ENCODE measurements around the gene ENO1. TPM values are rescaled to one million over a fixed set of nuclear protein-coding genes. Genes with fewer than 3 reads are reported as not detected.

ENO1 gene
- total RNA-seq, 2 donors from 2014 or later: 1,263 to 1,351 TPM

DNA sequence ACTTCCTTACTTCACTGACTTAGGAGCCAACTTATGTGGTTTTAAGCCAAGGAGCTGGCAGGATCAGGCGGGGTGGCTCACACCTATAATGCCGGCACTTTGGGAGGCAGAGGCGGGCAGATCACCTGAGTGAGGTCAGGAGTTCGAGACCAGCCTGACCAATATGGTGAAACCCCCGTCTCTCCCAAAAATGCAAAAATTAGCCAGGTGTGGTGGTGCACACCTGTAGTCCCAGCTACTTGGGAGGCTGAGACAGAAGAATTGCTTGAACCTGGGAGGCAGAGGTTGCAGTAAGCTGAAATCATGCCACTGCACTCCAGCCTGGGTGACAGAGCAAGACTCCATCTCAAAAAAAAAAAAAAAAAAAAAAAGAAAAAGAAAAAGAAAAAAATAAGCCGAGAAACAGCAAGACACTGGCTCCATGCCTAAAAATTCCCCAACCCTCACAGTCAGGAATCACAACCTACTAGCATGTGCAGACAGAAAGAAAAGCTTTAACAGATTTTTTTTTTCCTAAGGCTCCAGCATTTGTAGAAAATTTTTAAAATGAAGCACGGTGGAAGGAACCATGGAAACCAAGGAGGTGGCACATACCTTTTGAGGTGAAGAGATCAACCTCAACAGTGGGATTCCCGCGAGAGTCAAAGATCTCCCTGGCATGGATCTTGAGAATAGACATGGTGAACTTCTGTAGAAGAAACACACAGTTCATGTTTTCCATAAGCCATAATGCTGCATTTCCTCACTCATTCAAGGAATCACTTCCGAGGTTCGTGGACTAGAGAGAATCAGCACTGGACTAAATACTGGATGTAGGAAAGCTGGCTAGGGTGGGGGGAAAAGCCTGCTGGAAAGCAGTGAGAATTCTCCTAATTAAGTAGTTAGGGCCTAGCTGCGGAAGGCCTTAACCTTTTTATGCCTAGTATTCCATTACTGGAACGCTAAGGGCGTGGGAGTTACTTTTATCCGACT lies 4.0 kb downstream of the ENO1 start:
- Mint-ChIP-seq H3K4me1 (peaks cover 57% of the 10 kb centered on the region), H3K36me3 (ENCODE audit: low read depth) (peaks cover 79% of the 10 kb centered on the region)
- H3K36me3 ChIP-seq (ENCODE audit: control insufficient read depth, insufficient read depth, low read length): peaks cover 78% of the 10 kb centered on the region

DNA sequence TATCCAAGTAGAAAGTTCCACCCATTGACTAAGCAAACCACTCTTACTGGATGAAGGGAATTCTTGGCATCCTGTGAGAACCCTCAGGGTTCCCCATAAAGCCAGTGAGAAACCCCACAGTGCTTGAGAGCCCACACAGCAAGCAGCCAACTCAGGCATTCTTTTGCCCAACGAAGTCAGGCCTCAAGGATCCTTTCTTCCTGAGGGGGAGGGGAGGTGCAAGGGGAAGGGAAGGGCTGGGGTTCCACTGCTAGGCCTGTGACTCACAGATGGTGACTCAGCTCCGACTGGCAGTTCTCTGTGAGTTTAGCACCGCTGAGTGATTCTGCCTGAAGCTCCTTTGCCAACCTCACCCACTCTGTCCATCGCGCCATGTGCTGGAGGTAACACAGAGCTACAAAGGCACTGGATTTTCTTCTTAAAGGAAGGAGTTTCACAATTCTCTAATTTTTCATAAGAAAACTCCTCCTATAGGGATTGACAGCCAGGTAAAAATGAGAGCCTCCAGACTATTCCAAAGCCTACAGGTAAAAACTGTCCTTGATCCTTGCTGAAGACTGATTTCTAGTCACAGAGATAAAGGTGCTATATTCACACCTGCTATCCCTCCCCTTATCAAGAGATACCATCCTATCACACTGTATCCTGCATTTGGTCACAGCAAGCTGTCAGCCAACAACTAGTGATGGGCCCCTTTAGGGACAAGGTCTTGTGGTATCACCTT lies 4.8 kb downstream of the ENO1 start:
- no peaks in the 10 kb centered on the region for H3K27me3 ChIP-seq (ENCODE audit: control insufficient read depth, insufficient read depth, low read length, poor library complexity, severe bottlenecking)
- DNase-seq: peak; percentile 95
- H3K9ac ChIP-seq (ENCODE audit: extremely low read depth, low read length, poor library complexity, severe bottlenecking): peak overlapping the region; percentile 42
- WGBS, 2 experiments (ENCODE audit: insufficient coverage in 1 of 2, insufficient read length in 1 of 2): 38 to 53% methylated on average over 4 to 5 of the region's 5 CpGs
- H3K4me1 ChIP-seq (ENCODE audit: control insufficient read depth, insufficient read depth, low read length): peaks cover 34% of the 10 kb centered on the region
- Mint-ChIP-seq H3K9me3 (no peaks in the 10 kb centered on the region), H3K4me1 (peaks cover 58% of the 10 kb centered on the region), H3K27ac (peak overlapping the region; percentile 84), H3K27me3 (ENCODE audit: insufficient read depth) (no peaks in the 10 kb centered on the region), H3K4me3 (peak overlapping the region; percentile 37), H3K36me3 (ENCODE audit: low read depth) (peaks cover 87% of the 10 kb centered on the region)
- no peak for TF ChIP-seq CTCF (conservative IDR thresholded peaks at IDR 0.05)
- peaks cover 87% of the 10 kb centered on the region for H3K36me3 ChIP-seq (ENCODE audit: control insufficient read depth, insufficient read depth, low read length)
- peak overlapping the region; percentile 40 for H3K27ac ChIP-seq (ENCODE audit: low read depth, low read length)
- H3K9me3 ChIP-seq (ENCODE audit: control insufficient read depth, low read length): no peaks in the 10 kb centered on the region
- H3K4me3 ChIP-seq (ENCODE audit: low read length): peak overlapping the region; percentile 95

More for the DNA sequence above, 4.0 kb downstream of the ENO1 start:
- H3K27me3 Mint-ChIP-seq (ENCODE audit: insufficient read depth): no peaks in the 10 kb centered on the region
- no peak for TF ChIP-seq CTCF (conservative IDR thresholded peaks at IDR 0.05)
- peaks cover 37% of the 10 kb centered on the region for H3K4me1 ChIP-seq (ENCODE audit: control insufficient read depth, insufficient read depth, low read length)
- no peaks in the 10 kb centered on the region for H3K27me3 ChIP-seq (ENCODE audit: control insufficient read depth, insufficient read depth, low read length, poor library complexity, severe bottlenecking)
- H3K27ac Mint-ChIP-seq: peak overlapping the region; percentile 86
- no peak for DNase-seq
- no peaks in the 10 kb centered on the region for H3K9me3 ChIP-seq (ENCODE audit: control insufficient read depth, low read length)
- no peaks in the 10 kb centered on the region for H3K9me3 Mint-ChIP-seq
- H3K27ac ChIP-seq (ENCODE audit: low read depth, low read length): peak overlapping the region; percentile 40
- 88 to 92% methylated on average over 11 to 14 of the region's 15 CpGs for WGBS, 2 experiments (ENCODE audit: insufficient coverage in 1 of 2, insufficient read length in 1 of 2)
- H3K4me3 ChIP-seq (ENCODE audit: low read length): peak overlapping the region; percentile 95
- peak overlapping the region; percentile 95 for H3K4me3 Mint-ChIP-seq
- H3K9ac ChIP-seq (ENCODE audit: extremely low read depth, low read length, poor library complexity, severe bottlenecking): peak overlapping the region; percentile 95

DNA sequence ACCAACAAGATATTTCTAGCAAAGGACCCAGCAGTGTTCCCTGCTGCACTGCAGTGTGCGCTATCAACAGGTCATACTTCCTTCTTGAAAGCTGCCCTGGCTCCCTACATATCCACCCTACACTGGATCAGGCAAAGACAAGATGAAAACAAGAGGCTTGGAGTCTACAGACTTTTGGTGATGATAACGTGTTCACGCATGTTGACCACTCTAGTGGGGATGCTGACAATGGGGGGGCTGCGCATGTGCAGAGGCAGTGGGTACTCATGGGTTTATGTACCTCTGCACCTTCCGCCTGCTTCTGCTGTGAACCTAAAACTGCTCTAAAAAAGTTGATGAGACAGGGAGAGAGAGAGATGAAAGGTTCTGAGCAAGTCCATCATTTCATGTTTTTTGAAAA lies 5.5 kb downstream of the ENO1 start:
- Mint-ChIP-seq H3K36me3 (ENCODE audit: low read depth) (peaks cover 89% of the 10 kb centered on the region), H3K27me3 (ENCODE audit: insufficient read depth) (no peaks in the 10 kb centered on the region), H3K9me3 (no peaks in the 10 kb centered on the region), H3K4me1 (peaks cover 58% of the 10 kb centered on the region), H3K4me3 (peak overlapping the region; percentile 37), H3K27ac (peak overlapping the region; percentile 84)
- H3K4me1 ChIP-seq (ENCODE audit: control insufficient read depth, insufficient read depth, low read length): peaks cover 34% of the 10 kb centered on the region
- H3K27me3 ChIP-seq (ENCODE audit: control insufficient read depth, insufficient read depth, low read length, poor library complexity, severe bottlenecking): no peaks in the 10 kb centered on the region
- H3K9me3 ChIP-seq (ENCODE audit: control insufficient read depth, low read length): no peaks in the 10 kb centered on the region
- no peak overlapping the region for H3K27ac ChIP-seq (ENCODE audit: low read depth, low read length)
- no peak for TF ChIP-seq CTCF (conservative IDR thresholded peaks at IDR 0.05)
- 92 to 98% methylated on average over 5 of the region's 5 CpGs for WGBS, 2 experiments (ENCODE audit: insufficient coverage in 1 of 2, insufficient read length in 1 of 2)
- peak overlapping the region; percentile 42 for H3K9ac ChIP-seq (ENCODE audit: extremely low read depth, low read length, poor library complexity, severe bottlenecking)
- H3K4me3 ChIP-seq (ENCODE audit: low read length): peak overlapping the region; percentile 95
- peaks cover 92% of the 10 kb centered on the region for H3K36me3 ChIP-seq (ENCODE audit: control insufficient read depth, insufficient read depth, low read length)
- DNase-seq: peak; percentile 44
